ENCODE measurements around the gene ARAP1. TPM values are rescaled to one million over a fixed set of nuclear protein-coding genes. Genes with fewer than 3 reads are reported as not detected.

Gene ARAP1
- total RNA-seq, 1 experiment from 2014 or later: 73.6 TPM

DNA sequence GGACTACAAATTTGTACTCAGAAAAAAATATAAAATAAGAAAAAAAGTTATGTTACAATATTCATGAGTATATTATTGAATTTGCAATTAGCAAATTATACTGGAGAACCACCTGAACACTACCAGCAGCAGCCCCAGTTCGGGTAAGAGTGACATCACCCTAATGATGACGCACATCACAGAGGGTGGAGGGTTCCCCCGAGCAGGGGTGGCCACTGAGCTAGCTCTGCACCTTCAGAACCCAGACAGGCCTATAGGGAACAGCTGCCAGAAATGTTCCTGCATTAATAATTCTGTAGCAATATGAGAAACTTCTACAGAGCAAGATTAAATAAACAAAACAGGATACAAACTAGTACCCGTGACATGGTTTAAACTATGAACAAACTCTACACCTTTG lies 17.5 kb upstream of the ARAP1 start:
- Histone ChIP-seq H3K9me3 (ENCODE audit: control insufficient read depth, insufficient read depth, low read depth, low read length) (no peaks in the 10 kb centered on the region), H3K4me3 (ENCODE audit: low read depth in 2 of 2, low read length in 2 of 2) (no peak overlapping the region), H3K27ac (ENCODE audit: low read length) (no peak overlapping the region), H3K4me1 (ENCODE audit: control insufficient read depth, insufficient read depth, low read length) (no peaks in the 10 kb centered on the region; the same call in 1 of the 2 replicates), H3K27me3 (ENCODE audit: control insufficient read depth, insufficient read depth, low read length) (no peaks in the 10 kb centered on the region), H3K36me3 (ENCODE audit: control insufficient read depth, insufficient read depth, low read length) (no peaks in the 10 kb centered on the region)
- no TSS peak for BruUV-seq (replicated peaks)
- intact Hi-C loops (cut with micrococcal nuclease; ENCODE audit: unreplicated experiment): no loop called here
- in situ Hi-C loops (cut with HindIII; ENCODE audit: low pct_unique_long_range_greater_than_20kb, low sequenced_read_pairs): no loop called here
- ATAC-seq (no peak), DNase-seq (ENCODE audit: low read depth, low spot score) (no peak)
- TF ChIP-seq TCF7L2 (IDR thresholded peaks at IDR 0.05; ENCODE audit: low read depth, low read length): no peak
- TF ChIP-seq, protein P1, sequence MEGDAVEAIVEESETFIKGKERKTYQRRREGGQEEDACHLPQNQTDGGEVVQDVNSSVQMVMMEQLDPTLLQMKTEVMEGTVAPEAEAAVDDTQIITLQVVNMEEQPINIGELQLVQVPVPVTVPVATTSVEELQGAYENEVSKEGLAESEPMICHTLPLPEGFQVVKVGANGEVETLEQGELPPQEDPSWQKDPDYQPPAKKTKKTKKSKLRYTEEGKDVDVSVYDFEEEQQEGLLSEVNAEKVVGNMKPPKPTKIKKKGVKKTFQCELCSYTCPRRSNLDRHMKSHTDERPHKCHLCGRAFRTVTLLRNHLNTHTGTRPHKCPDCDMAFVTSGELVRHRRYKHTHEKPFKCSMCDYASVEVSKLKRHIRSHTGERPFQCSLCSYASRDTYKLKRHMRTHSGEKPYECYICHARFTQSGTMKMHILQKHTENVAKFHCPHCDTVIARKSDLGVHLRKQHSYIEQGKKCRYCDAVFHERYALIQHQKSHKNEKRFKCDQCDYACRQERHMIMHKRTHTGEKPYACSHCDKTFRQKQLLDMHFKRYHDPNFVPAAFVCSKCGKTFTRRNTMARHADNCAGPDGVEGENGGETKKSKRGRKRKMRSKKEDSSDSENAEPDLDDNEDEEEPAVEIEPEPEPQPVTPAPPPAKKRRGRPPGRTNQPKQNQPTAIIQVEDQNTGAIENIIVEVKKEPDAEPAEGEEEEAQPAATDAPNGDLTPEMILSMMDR (IDR thresholded peaks at IDR 0.05): no peak
- TF ChIP-seq, protein P2, sequence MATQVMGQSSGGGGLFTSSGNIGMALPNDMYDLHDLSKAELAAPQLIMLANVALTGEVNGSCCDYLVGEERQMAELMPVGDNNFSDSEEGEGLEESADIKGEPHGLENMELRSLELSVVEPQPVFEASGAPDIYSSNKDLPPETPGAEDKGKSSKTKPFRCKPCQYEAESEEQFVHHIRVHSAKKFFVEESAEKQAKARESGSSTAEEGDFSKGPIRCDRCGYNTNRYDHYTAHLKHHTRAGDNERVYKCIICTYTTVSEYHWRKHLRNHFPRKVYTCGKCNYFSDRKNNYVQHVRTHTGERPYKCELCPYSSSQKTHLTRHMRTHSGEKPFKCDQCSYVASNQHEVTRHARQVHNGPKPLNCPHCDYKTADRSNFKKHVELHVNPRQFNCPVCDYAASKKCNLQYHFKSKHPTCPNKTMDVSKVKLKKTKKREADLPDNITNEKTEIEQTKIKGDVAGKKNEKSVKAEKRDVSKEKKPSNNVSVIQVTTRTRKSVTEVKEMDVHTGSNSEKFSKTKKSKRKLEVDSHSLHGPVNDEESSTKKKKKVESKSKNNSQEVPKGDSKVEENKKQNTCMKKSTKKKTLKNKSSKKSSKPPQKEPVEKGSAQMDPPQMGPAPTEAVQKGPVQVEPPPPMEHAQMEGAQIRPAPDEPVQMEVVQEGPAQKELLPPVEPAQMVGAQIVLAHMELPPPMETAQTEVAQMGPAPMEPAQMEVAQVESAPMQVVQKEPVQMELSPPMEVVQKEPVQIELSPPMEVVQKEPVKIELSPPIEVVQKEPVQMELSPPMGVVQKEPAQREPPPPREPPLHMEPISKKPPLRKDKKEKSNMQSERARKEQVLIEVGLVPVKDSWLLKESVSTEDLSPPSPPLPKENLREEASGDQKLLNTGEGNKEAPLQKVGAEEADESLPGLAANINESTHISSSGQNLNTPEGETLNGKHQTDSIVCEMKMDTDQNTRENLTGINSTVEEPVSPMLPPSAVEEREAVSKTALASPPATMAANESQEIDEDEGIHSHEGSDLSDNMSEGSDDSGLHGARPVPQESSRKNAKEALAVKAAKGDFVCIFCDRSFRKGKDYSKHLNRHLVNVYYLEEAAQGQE (IDR thresholded peaks at IDR 0.05; ENCODE audit: insufficient read depth in 1 of 2, low read depth in 2 of 2, low read length in 1 of 2): no peak
- TF ChIP-seq POLR2AphosphoS5 (IDR thresholded peaks at IDR 0.05; ENCODE audit: low read depth, low read length): no peak
- TF ChIP-seq SIN3A (IDR thresholded peaks at IDR 0.05; ENCODE audit: borderline replicate concordance, insufficient read depth, low read depth, low read length): no peak
- CTCF ChIA-PET: no interaction called here
- POLR2A ChIA-PET: no interaction called here

DNA sequence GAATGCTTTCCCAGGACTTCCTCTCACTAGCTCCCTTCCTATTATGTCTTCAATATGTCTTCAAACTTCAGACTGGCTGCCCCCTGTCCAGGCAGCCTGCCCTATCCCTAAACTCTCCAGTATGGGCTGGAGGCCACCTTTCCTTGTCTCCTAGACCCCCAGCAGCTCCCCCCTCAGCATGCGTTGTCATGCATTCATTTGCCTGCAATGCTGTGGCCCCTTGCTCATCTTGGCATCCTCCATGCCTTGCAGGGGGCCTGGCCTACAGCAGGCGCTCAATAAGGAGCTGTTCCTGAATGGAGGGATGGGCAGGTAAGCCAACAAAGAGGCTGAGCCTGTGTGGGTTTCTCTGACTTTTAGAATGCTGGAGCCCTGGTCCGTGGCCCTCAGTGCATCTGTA lies 16.4 kb upstream of the ARAP1 start:
- CTCF ChIA-PET: interaction anchor here (0.6 kb wide), 1 partner anchor 45 kb away, joined by 3 read pairs; no protein-coding TSS in a partner anchor
- BruUV-seq (replicated peaks): no TSS peak
- no peak for ATAC-seq

More for the DNA sequence above, 16.4 kb upstream of the ARAP1 start:
- no peaks in the 10 kb centered on the region for H3K36me3 ChIP-seq (ENCODE audit: control insufficient read depth, insufficient read depth, low read length)
- no peaks in the 10 kb centered on the region for H3K4me1 ChIP-seq (ENCODE audit: control insufficient read depth, insufficient read depth, low read length)
- H3K4me3 ChIP-seq (ENCODE audit: low read depth in 2 of 2, low read length in 2 of 2): no peak overlapping the region
- in situ Hi-C loops (cut with HindIII; ENCODE audit: low pct_unique_long_range_greater_than_20kb, low sequenced_read_pairs): no loop called here
- POLR2A ChIA-PET: interaction anchor here (0.6 kb wide), 1 partner anchor 277 kb away, joined by 3 read pairs; no protein-coding TSS in a partner anchor
- no peaks in the 10 kb centered on the region for H3K27me3 ChIP-seq (ENCODE audit: control insufficient read depth, insufficient read depth, low read length)
- intact Hi-C loops (cut with micrococcal nuclease; ENCODE audit: unreplicated experiment): no loop called here
- DNase-seq (ENCODE audit: low read depth, low spot score): no peak
- H3K27ac ChIP-seq (ENCODE audit: low read length): no peak overlapping the region
- no peak for TF ChIP-seq POLR2AphosphoS5 (IDR thresholded peaks at IDR 0.05; ENCODE audit: low read depth, low read length)
- TF ChIP-seq, protein P2 (IDR thresholded peaks at IDR 0.05; ENCODE audit: insufficient read depth in 1 of 2, low read depth in 2 of 2, low read length in 1 of 2): no peak
- TF ChIP-seq TCF7L2 (IDR thresholded peaks at IDR 0.05; ENCODE audit: low read depth, low read length): no peak
- no peak for TF ChIP-seq SIN3A (IDR thresholded peaks at IDR 0.05; ENCODE audit: borderline replicate concordance, insufficient read depth, low read depth, low read length)
- H3K9me3 ChIP-seq (ENCODE audit: control insufficient read depth, insufficient read depth, low read depth, low read length): no peaks in the 10 kb centered on the region

All from Panc1 (cell line).